HG02798 (cell line): ENCODE data around the gene CYTH3.

Experiments
- ATAC-seq: cut with Tn5 transposase; IDR thresholded peaks from one replicate; pipeline ENCODE4 v1.9.1; 2021; ENCODE audit warnings: mild to moderate bottlenecking; ENCODE audit not compliant: unreplicated experiment, poor library complexity

CYTH3 gene

DNA sequence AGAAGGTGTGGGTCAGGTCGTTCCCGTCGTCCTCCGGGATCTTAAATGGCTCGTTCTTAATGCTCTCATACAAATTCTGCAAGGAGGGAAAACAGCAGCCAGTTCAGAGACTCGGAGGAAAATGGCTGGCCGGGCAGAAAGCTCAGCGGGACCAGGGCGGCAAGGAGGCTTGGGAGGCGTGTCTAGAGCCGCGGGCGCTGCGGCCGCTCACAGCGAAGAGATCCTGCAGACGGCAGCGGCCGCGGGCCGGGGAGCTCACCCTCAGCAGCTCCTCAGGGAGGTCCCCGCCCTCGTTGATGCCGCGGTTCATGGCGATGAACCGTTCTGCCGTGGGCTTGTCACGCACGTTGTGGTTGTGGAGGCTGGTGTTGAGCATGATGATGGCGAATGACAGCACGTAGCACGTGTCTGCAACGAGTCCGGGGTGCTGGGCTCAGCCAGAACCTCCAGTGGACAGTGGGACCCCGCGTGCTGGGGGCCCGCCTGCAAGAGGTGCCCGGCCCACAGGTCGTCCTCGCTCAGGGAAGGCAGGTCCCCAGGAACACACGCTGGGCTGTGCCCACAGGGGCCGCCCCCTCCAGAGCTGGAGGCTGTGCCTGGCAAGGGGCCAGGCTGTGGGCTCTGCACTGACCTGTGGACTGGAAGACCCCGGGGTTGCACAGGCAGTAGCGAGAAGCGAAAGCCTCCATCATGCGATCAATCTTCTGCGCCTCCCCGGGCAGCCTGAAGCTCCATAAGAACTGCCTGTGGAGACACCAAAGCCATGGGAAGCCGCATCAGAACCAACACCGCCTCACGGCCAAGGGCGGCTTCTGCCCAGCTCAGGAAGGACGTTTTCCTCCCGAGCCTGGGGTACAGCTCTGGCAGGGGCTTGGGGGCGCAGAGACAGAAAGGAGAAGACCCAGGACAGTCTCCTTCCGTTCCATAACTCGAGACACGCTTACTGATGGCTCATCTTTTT lies 101.6 kb downstream of the CYTH3 start:
- ATAC-seq: no peak

DNA sequence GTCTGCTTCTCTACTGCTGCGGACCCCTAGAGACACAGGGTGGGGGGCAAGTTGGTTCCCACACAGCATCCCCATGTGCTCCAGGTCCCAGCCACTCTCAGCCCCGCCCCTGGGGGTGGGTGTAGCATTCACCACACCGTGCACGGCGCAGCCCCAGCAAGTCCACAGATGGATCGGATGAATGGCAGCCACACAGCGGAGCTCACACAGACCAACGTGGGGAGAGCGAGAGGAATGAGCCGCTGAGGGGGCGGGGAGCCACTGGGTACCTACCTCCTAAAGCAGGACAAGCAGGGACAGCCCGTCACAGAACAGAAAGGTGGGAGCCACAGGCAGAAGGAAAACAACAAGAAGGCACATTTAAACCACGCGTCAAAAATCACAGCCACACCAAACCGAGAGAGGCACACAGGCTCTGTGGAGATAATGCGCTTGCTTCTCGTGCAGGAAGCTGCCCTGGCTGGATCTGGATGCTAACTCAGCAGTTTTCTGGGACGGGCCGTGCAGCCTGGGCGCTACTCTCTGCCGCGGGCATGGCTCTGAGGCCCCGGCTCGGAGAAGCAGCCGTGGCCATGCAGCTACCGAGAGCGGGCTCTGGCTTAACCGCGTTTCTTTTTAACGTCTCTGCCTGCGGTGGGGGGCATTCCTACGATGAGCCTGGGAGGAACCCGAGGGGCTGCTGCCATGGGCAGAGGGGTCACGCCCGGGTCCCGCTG lies 102.5 kb downstream of the CYTH3 start:
- ATAC-seq: no peak

DNA sequence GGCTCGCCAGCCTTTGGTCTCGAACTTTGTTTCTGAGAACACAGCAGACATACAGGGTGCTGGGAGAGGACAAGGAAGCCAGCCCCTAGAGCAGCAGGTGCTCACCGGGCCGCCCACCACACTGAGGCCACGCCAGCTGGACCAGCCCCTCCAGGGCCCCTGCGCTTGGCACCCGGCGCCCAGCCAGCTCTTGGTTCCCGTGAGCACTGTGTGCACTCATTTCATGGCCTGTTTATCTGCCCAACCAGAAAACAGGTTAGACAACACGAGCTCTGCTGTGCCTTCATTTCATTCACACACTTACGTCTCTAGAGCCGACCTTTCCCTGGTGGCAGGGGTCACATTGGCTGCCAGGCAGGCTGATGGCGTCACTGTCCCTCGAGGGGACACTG lies 104.0 kb downstream of the CYTH3 start:
- ATAC-seq: no peak

DNA sequence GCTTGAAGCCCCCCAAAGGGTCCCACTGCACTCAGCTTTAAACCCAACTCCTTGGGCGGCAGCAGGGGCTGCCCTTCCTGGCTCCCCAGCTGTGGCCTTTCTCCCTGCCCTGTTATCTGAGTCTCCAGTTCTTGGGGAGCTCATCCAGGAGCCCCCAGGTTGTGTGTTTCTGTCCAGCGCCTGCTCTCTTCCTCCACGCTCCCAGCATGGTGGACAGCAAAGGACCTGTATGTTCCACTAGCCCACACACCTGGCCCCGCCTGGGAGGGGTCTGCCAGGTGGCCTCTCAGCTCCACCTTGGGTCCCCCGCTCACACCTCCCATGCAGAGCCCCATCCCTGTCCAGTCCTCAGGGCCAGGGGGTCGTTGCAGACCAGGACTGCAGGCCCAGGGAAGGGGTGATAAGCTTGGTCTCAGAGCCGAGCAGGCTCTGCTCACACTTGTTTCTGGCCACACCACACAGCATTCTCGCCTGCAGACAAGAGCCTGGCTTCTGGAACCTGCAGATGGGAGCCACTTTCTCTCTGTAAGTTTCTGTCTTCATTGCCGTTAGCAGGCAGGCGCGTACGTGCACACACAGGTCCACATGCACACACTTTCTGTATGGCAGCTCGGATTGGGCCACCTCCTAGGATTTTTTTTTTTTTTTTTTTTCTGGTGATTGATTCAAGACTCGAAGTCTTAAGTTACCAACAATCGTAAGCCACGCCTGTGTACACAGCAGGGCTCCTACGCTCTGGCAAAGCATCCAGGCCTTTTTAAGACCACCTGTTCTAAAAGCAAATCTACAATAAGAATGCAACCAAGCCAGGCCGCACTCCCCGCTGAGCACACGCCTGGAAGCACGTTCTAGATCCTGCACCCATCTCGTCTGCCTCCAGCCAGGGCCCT lies 104.6 kb downstream of the CYTH3 start:
- ATAC-seq: no peak

- no peak for ATAC-seq
These were observed 105.3 kb downstream of the CYTH3 start for GRCh38 chr7:6167004-6167551.

DNA sequence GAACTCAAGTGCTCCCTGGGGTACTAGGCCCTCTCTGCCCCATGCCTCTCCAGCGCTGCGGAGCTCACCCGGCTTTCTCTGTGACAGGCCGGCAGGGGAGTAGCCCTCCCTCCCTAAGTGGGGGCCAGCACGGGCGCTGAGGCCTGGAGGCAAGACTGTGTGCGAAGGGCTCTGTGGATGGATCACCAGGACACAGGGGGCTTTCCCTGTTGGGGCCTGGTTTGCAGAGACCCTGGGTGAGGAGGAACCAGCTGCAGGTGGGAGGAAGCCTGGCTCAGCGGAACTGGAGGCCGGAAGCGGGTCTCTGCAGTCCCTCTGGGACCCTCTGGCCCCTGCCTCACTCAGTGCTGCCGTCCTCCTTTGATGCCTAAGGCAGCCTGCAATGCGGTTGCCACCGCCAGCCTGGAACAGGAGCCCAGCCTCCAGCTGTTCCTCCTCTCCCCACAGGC lies 106.0 kb downstream of the CYTH3 start:
- ATAC-seq: no peak

GRCh38 chr7:6165521-6166320 lies 106.7 kb downstream of the CYTH3 start:
- no peak for ATAC-seq

GRCh38 chr7:6165075-6165474 lies 107.3 kb downstream of the CYTH3 start:
- no peak for ATAC-seq

GRCh38 chr7:6164491-6164890 lies 107.9 kb downstream of the CYTH3 start:
- no peak for ATAC-seq

DNA sequence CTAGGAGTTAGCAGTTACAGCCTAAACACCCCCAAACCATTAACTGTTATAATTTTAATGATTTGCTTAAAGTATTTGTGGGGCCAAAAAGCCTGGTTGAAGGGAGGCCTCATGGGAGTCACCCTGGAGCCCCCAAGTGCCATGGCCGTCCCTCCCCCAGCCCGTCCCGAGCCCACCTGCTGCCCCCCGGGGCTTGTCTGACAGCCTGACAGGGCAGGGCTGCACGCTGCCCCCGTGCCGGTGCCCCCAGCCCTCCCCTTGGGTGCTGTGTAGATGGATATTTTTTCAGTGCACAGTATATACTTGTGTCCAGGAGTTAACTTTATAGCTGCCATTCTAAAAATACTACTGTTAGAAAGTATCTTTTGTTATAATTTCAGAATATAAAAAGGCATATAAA lies 108.4 kb downstream of the CYTH3 start:
- no peak for ATAC-seq

GRCh38 chr7:6163402-6163801 lies 109.0 kb downstream of the CYTH3 start:
- ATAC-seq: no peak

DNA sequence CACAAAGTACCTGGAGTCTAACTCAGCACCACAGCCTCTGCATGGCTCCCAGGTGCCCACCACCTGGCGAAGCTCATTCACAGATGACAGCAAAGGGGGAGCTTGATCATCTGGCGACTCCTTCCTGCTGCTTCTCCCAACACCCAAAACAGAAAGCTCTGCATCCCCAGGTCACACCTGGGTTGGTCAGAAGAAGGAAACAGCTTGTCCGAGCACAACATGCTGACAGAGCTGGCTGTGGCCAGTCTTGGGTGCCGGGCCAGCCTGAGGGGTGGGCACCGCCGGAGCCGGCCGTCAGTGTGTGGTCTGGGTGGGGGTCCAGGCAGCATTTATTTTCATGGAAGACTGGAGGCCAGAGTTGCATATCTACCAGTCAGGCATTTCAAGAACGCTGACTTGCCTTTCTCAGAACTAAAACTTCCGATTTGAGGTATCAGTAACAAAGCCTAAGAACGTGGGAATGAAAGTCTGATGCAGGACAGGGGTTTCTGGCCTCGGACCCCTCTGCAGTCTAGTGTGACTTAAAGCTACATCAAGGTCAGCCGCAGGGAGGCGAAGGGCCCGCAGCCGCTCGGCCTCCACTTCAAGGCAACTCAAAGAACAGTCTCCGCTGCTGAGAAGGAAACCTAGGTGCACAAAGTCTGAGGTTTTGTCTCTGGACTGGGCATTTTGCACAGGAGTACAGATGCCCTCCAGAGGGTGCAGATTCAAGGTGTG lies 109.6 kb downstream of the CYTH3 start:
- ATAC-seq: no peak

DNA sequence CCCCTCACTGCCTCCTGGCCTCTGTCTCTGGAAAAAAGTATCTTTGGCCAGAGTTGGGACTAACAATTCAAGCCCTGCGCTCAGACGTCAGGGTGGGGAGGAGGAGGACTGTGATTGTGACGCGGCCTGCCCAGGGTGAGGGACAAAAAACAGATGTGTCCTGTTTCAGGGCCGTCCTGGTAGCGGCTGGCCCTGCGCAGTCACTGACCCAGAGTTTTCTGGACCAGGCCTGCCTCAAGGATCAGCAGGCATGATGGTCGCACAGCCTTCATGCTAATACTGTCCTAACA lies 110.1 kb downstream of the CYTH3 start:
- ATAC-seq: no peak

GRCh38 chr7:6161463-6162330 lies 110.7 kb downstream of the CYTH3 start:
- peak; percentile 60 for ATAC-seq

- ATAC-seq: no peak
These were observed 112.2 kb downstream of the CYTH3 start for GRCh38 chr7:6160191-6160623.

GRCh38 chr7:6159524-6160031 lies 112.8 kb downstream of the CYTH3 start:
- ATAC-seq: no peak

DNA sequence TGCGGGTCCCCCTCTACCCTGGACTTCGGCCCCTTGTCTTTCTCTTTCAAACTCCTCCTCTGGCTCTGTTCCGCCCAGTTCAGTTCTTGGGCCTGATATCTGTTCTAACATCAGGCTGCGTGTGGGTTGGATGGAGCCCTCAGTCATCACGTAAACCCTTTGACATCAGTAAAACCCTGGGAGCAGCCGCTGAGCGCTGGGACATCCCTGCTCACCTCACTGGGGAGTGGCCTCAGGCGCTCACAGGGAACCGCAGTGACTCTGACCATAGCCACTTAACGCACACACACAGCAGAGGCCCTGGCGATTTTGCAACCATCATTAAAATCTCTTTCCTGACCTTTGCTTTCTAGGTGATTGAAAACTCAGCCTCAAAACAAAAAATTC lies 113.3 kb downstream of the CYTH3 start:
- ATAC-seq: no peak
